GM21717 (cell line): ENCODE results near the gene AP4M1.

Experiments used
- ATAC-seq: cut with Tn5 transposase; IDR thresholded peaks from one replicate; pipeline ENCODE4 v1.9.1; 2021; ENCODE audit warnings: mild to moderate bottlenecking, moderate library complexity; ENCODE audit not compliant: unreplicated experiment

AP4M1 gene

DNA sequence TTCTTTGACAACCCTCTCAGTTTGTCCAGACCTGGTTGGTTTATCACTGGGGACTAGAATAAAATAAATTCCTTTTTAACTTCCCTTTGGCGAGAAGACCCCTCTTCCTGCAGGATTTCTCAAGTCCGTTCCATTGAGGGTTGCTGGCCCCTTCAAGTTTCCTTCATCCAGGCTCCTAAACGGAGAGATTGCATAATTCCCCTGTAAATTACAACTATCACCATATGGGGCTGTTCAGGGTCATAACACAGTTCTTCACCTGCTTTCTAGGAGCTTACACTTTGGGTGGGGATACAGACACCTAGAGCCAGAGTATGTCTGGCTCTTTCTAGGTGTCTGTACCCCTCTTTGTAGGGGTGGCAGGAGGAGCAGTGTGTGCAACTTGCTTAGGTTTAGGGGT lies 15.9 kb upstream of the AP4M1 start:
- ATAC-seq = no peak

DNA sequence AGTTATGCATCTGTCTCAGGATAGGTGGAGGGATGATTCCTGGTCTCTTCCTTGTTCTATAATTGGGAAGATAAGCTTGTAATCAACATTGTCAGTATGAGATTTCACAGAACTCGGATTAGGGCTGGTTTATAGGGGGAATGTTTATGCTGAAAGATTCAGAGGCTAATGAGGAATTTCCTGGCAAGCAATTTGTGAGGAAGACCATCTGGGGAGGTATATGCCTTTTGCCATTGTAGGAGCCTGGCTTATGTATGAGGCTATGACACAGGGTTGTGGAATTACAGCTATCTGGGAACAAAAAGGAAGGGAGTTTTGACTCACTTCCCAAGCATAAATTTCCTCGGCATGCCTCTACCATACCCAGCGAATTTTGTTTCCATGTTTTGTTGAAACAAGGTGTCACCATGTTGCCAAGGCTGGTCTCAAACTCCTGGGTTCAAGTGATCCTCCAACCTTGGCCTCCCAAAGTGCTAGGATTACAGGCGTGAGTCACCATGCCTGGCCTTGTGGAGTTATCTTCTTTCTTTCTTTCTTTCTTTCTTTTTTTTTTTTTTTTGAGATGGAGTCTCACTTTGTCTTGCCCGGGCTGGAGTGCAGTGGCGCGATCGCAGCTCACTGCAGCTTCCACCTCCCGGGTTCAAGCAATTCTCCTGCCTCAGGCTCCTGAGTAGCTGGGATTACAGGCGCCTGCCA lies 14.2 kb upstream of the AP4M1 start:
- ATAC-seq = no peak

DNA sequence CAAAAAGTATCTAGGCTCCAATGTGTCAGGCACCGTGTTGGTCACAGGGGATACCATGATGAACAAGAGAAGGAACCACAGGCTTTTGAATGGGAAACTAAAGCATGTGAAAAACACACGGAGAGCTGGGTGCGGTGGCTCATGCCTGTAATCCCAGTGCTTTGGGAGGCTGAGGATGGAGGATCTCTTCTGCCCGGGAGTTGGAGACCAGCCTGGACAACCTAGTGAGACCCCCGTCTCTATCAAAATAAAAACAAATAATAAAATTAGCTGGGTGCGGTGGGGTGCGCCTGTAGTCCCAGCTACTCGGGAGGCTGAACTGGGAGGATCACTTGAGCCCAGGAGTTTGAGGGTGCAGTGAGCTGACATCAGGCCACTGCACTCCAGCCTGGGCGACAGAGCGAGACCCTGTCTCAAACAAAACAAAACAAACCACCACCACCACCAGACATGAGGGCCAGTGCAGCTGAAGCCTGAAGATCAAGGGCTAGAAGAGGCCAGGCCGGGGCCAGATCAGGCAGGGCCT lies 13.3 kb upstream of the AP4M1 start:
- no peak for ATAC-seq

DNA sequence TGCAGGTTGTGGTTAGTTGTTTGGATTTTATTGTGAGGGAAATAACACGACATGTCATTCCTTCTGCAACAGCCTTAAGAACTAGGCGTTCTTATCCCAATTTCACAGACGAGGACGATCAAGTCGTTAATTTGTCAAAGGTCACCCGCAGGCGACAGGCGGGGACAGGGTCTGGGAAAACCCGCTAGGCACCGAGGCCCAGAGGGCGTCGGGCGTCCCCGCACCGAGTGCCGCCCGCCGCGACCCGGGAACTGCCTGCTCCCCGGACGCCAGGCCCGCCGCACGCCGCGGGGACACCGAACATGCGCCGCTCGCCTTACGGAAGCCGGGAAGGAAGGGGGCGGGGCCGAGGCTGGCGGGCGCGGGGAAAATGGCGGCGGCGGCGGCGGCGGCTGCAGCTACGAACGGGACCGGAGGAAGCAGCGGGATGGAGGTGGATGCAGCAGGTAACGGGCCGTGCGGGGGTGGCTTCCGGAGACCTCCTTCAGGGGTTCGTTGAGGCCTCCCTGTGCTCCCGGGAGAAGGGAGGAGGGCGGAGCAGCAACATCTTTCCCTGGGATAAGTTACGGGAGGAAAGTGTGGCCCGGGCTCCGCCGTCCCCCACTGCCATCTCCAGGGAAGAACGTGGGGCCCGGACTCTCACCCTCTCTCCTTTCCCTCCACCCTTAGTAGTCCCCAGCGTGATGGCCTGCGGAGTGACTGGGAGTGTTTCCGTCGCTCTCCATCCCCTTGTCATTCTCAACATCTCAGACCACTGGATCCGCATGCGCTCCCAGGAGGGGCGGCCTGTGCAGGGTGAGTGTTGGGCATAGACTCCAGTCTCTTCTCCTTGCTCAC lies 12.6 kb upstream of the AP4M1 start, which contains the start of gene COPS6:
TSS of gene COPS6 (plus strand) at position 349 of the 837 bp plus-strand sequence. CDS start at position 371, 22 bp downstream.
- no peak for ATAC-seq

DNA sequence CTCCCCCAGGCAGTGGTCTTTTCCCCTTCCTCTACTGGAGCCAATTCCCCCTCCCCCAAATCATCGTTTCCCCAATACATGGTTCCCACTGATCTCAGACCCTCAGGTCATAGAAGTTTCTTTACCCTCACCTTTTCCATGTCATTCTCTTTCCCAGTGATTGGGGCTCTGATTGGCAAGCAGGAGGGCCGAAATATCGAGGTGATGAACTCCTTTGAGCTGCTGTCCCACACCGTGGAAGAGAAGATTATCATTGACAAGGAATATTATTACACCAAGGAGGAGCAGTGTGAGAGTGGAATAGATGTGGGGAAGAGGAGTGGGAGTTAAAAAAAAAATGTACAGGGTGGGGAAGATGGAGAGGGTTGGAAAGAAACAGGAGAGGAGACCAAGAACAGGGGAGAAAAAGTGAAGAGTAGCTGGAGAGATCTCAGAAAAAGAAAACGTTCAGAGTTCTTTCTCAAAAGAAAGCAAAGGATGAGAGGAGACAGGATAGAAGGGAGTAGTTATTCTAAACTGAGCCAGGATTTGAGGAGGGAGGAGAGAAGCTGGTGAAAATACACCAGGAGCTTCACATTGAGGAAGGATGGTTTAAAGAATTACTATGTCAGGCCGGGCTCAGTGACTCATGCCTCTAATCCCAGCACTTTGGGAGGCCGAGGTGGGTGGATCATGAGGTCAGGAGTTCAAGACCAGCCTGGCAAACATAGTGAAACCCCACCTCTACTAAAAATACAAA lies 11.8 kb upstream of the AP4M1 start:
- ATAC-seq = no peak

DNA sequence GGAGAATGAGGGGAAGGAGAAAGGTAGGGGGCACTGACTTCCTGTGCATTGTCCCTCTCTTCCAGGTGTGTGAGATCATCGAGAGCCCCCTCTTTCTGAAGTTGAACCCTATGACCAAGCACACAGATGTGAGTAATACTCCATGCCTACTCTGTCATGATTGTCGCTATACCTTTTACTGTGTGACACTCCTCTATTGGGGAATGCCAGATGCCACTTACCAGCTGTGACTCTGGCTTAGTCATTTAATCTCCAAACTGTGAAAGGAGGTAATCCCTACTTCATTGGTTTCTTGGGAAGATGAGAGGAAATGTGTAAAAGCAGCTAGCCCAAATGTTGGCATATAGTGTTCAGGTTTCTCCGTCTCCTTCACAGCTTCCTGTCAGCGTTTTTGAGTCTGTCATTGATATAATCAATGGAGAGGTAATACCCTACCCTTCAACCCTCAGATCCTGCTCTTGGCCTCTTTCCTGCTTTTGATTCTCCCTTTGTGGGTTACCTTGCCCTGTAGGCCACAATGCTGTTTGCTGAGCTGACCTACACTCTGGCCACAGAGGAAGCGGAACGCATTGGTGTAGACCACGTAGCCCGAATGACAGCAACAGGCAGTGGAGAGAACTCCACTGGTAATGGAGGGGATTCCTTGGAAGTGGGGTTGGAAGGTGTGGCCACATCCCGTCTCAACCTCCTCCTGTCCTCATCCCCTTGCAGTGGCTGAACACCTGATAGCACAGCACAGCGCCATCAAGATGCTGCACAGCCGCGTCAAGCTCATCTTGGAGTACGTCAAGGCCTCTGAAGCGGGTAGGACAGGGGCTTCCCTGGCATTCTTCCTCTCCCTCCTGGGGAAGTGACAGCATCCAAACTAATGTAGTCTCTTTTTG lies 10.7 kb upstream of the AP4M1 start:
- ATAC-seq = no peak

DNA sequence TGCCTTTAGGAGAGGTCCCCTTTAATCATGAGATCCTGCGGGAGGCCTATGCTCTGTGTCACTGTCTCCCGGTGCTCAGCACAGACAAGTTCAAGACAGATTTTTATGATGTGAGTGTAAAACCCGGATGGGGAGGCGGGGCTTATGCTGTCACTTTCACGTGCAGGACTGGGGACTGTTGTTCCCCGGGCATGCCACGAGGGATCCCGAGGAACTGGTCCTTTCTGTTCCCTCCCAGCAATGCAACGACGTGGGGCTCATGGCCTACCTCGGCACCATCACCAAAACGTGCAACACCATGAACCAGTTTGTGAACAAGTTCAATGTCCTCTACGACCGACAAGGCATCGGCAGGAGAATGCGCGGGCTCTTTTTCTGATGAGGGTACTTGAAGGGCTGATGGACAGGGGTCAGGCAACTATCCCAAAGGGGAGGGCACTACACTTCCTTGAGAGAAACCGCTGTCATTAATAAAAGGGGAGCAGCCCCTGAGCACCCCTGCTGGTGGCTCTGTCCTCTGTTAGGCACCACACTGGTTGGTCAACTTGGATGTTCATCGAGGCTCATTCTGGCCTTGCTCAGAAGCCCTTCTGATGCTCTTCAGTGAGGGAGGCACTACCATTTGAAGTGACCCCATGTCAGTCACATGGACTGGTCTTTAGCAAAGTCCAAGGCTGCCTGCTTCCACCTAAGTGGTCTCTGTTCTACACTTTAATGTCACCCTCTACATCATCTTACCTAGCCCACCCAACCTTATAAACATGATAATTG lies 9.8 kb upstream of the AP4M1 start:
- no peak for ATAC-seq

DNA sequence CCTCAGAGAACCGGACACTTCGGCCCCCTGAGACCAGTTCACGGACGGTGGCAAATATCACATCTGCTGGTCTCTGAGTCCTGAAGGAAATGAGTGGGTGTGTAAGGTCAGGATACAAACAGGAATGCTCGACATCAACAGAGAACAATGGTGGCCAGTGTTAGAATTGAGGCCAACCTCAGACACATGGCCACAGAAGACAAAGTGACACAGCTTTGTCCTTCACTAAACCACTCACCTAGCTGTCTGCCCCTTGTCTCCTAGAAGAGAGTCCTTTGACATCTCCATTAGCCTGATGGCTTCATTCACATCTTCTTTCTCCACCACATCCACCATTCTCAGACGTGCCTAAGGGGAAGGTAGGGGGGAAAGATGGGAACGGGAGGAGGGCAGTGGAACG lies 8.4 kb upstream of the AP4M1 start:
- ATAC-seq = no peak

DNA sequence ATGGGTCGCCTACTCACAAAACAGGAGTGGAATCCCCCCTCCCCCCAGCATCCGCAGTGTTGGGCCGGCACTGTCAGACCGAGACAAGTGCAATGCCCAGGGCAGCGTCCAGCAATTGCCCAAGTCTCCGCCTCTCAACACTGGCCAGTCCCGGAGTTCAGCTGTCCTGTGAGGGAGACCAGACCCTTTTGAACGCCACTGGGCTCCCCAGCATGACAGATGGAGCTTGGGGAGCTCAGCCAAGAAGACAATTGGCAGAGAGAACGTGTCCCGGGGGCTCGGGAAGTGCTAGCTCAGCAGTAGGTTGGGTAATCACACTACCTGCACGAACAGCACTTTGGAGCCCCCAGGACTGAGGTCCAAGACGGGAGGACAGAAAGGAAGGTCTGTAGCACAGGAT lies 7.9 kb upstream of the AP4M1 start:
- no peak for ATAC-seq

DNA sequence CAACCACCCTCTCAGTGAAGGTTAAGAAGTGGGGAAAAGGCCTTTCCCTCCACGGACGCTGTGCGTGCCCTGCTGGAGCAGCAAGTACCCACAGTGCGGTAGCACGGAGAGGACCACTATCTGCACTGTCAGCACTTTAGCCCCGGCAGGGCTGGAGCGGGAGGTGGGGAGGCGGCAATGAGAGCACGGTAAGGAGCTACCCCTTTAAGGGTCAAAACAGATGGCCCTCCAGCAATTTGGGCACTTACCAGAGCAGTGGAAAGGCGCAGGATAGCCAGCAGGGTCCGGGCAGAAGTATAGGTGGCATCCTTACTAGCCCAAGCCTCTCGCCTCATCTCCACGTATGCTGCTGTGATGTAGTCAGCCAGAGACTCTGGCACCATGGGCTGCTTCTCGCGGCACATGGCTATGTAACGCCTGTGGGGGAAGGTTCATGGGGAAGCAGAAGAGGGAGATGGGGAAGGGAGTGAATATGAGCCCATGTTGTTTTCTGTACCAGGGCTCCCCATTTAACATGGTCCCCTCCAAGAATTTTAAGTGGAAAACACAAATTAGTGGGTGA lies 7.4 kb upstream of the AP4M1 start:
- no peak for ATAC-seq

DNA sequence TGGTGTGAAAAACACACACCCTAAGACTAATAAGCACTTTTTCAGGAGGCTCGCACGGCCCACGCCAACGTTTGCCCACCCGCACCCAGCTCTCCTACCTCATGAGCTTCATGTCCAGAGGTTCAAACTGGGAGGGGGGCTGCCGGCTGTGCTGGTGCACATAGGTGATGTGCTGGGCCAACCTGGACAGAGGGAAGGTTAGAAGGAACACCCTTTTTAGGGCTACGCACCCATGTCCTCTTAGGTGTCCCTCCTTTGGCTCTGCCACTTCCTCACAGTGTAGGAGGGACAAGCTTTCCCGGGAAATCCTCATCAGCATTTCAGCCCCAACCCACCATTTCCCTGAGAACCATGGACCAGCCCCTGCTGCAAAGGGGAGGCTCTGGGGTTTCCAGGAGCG lies 6.2 kb upstream of the AP4M1 start:
- no peak for ATAC-seq

DNA sequence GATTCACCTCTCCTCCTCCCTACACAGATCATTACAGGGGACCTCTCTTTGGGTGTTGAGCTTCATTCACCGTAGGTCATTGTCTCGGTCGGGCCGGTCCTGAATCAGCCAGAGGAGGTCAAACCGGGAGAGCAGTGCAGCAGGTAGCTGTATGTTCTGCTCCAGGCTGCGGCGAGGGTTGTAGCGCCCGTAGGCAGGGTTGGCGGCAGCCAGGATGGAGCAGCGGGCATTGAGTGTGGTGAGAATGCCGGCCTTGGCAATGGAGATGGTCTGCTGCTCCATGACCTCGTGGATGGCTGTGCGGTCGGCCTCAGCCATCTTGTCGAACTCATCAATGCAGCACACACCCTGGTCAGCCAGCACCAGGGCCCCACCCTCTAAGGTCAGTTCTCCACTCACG lies 5.7 kb upstream of the AP4M1 start:
- no peak for ATAC-seq

DNA sequence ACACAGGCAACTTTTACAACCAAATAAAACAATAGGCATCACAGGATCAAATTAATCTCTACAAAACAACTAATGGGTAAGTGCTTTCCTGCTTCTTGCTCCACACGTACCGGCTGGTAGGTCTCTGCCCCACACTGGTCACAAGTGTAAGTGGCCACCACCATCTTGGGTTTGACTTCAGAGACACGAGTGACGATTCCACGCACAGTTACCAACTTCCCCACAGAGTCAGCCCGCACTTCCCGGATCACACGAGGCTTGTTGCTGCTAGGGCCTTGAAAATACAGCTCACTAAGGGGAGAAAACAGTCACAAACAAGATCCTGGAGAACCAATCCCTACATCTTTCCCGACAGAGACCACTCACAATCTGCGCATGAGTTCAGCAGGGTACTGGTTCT lies 2.5 kb upstream of the AP4M1 start:
- ATAC-seq = no peak

DNA sequence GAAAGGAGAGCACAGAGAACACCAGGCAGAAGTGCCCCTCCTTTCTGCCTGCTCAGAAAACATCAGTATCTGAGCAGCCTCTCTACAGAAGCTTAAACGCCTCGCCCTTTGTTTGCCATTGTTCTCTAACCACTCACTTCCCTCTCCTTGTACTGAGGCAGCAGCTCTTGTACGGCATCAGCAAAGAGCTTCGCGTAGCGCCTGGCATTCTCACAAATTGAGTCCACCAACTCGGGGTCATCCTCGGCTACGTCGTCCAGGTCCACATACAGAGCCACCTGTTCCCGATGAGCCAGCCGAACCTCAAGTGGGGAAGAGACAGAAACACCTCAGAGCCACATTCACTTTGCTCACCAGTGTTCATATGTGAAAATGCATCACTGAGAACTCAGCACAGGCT lies 2.0 kb upstream of the AP4M1 start:
- no peak for ATAC-seq

DNA sequence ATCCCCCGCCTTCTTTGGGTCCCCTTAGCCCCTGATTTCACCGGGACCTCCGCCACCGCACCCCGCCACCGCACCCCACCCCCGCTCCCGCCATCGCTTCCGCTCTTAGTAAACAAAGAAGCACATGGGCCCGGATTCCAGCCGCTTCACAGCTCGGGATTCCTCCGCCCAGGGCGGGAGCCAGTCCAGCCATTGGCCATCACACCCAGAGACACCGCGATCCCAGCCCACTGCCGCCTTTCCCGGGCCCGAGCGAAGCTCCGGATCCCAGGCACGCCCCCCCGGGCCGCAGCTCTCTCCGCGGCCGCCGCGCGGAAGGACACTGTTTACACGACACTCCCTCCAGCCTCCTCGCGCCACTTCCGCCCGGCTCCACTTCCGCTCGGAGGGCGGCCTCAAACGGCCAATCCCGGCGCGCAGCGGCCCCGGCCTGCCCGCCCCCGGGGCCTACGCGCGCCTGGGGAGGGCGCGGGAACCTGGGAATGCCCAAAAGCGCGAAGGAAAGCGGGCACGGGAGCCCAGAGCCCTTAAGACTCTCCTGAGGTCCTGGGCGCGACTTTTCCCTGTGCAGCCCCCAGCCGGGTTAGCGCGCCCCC lies 925 bp upstream of the AP4M1 start:
- peak; percentile 61 for ATAC-seq

DNA sequence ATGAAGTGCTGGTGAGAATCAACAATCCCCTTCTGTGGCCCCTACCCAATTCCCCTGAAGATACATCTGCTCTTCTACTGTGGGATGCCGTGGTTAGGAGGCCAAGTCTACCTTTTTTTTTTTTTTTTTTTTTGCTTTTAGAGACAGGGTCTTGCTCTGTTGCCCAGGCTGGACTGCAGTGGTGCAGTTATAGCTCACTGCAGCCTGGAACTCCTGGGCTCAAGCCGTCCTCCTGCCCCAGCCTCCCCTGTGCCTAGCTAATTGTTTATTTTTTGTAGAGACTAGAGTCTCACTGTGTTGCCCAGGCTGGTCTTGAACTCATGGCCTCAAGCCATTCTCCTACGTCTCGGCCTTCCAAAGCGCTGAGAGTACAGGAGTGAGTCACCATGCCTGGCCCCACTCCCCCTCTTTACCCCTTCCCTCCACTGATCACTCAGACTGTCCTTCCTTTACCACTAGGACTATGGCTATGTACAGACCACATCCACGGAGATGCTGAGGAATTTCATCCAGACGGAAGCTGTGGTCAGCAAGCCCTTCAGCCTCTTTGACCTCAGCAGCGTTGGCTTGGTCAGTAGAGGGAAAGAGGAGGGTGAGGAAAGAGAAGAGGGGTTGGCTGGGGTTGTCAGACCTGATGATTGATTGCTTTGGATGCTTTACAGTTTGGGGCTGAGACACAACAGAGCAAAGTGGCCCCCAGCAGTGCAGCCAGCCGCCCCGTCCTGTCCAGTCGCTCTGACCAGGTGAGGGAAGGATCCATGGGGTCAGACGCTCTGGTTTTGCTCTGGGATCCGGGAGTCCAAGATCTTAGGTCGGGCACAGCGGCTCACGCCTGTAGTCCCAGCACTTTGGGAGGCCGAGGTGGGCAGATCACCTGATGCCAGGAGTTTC lies 1.8 kb downstream of the AP4M1 start:
- ATAC-seq = no peak

DNA sequence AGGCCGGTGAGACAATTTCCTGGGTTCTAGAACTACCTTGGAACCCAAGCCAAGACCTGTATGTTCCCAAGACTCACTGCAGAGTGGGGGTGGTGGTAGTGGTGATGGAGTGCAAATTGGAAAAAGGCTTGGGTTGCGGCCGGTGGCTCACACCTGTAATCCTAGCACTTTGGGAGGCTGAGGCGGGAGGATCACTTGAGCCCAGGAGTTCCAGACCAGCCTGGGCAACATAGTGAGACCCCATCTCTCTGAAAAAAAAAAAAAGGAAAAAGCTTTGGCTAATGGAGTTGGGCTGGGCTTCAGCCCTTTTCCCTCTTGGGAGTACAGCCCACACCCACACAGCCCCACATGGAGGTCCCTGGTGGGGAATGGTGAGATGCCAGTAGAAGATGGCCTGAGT lies 4.1 kb downstream of the AP4M1 start:
- ATAC-seq = no peak

DNA sequence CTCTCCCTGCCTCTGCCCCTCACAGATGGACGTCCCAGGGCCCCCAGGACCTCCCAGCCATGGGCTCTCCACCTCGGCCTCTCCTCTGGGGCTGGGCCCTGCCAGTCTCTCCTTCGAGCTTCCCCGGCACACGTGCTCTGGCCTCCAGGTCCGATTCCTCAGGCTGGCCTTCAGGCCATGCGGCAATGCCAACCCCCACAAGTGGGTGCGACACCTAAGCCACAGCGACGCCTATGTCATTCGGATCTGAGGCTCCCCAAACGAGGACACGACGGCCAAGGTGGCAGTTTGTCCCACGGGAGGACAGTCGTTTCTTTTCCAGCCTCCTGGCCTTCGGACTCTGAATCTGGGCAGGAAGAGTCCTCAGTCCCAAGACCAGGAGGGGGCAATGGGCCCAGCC lies 5.2 kb downstream of the AP4M1 start:
- no peak for ATAC-seq
